Posterior cingulate gyrus (tissue), 11 donors: ENCODE data around the gene ZNF445.
"Not testable (repeated sequence)": the region's sequence is repeated elsewhere in the genome, so short reads cannot be mapped to it uniquely, and the experiment has no call there.

Source experiments
- DNase-seq, 10 donors: peaks; one replicate each; pipeline versions ENCODE4 v3.0.0 to v3.0.0-alpha.2; 2020 to 2021; ENCODE audit warnings: mixed read lengths in 3 of 10
- intact Hi-C: fragments of 100-400 bp; cut with DNase I; formaldehyde crosslinking; loops from one replicate; pipeline ENCODE4 v1.15.1; 2023

Gene ZNF445

GRCh38 chr3:44411031-44411645, 66.3 kb downstream of the ZNF445 start:
- intact Hi-C loops, result no loop called here
- peak in 1 of 10 donors; percentile 53 for DNase-seq

GRCh38 chr3:44409640-44410410, 67.6 kb downstream of the ZNF445 start:
- intact Hi-C loops, result no loop called here
- DNase-seq, result peak in 2 of 10 donors; percentile 18 to 51

GRCh38 chr3:44402548-44402947, 74.9 kb downstream of the ZNF445 start:
- intact Hi-C loops, result no loop called here
- no peak for DNase-seq

GRCh38 chr3:44400771-44401170, 76.7 kb downstream of the ZNF445 start:
- intact Hi-C loops, result no loop called here
- DNase-seq, result no peak

- intact Hi-C loops, result no loop called here
- DNase-seq, result no peak
These were observed 78.6 kb downstream of the ZNF445 start for GRCh38 chr3:44398853-44399252.

- DNase-seq, intact Hi-C loops: not testable (repeated sequence)
These were observed 79.2 kb downstream of the ZNF445 start for GRCh38 chr3:44398271-44398670.

- intact Hi-C loops, result no loop called here
These were observed 81.0 kb downstream of the ZNF445 start for GRCh38 chr3:44396200-44397171.

GRCh38 chr3:44395714-44396113, 81.8 kb downstream of the ZNF445 start:
- intact Hi-C loops, result no loop called here
- DNase-seq, result peak in 1 of 10 donors; percentile 34

More at GRCh38 chr3:44396200-44397171, 81.0 kb downstream of the ZNF445 start:
- peak in 1 of 10 donors; percentile 52 for DNase-seq

- intact Hi-C loops, result no loop called here
- DNase-seq, result no peak
These were observed 85.0 kb downstream of the ZNF445 start for GRCh38 chr3:44392489-44392888.

- intact Hi-C loops, result no loop called here
- peak in 1 of 10 donors; percentile 80 for DNase-seq
These were observed 90.1 kb downstream of the ZNF445 start for GRCh38 chr3:44387404-44387803.
